Adrenal gland (tissue), 5 donors: ENCODE results near the gene POLQ.

Experiments used
- POLR2A ChIP-seq, 2 donors: fragments of 450-650 bp; IDR thresholded peaks; one replicate each; pipeline ENCODE4 v1.6.1; 2017; ENCODE audit warnings: antibody characterized with exemption in 2 of 2, mild to moderate bottlenecking in 2 of 2, moderate library complexity in 1 of 2
- TF ChIP-seq, protein P1 (sequence below), 6 experiments: fragments of 450-650 bp in 4 of 6; fragments of 200-600 bp in 2 of 6; sonication (generic) in 1 of 6; IDR thresholded peaks; 1 replicate in 5 of 6; 2 replicates in 1 of 6; pipeline versions ENCODE4 v1.5.1 to v1.8.0; 2016 to 2021; ENCODE audit warnings: antibody characterized with exemption in 6 of 6, mild to moderate bottlenecking in 2 of 6, moderate library complexity in 1 of 6
- donor health status: DM: no; HTN: no; CAD: no.

DNA sequence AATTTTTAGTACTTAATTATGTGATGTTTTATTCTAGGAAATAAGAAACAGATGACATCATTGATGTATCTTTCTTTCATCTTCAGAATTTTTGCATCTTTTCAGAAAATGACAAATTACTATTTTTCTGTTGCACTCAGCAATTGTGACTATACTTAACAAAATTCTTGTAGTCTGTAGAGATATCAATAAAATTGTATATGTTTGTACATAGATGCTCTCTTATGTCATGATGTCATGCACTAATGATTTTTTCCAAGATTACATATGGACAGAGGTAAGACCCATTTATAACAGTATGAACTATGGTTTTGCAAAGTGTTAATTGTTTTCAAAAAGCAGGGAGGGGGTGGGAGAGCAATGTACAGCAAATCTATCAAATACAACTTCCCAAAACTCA, 121.2 kb downstream of the POLQ start:
- TF ChIP-seq, protein P1, sequence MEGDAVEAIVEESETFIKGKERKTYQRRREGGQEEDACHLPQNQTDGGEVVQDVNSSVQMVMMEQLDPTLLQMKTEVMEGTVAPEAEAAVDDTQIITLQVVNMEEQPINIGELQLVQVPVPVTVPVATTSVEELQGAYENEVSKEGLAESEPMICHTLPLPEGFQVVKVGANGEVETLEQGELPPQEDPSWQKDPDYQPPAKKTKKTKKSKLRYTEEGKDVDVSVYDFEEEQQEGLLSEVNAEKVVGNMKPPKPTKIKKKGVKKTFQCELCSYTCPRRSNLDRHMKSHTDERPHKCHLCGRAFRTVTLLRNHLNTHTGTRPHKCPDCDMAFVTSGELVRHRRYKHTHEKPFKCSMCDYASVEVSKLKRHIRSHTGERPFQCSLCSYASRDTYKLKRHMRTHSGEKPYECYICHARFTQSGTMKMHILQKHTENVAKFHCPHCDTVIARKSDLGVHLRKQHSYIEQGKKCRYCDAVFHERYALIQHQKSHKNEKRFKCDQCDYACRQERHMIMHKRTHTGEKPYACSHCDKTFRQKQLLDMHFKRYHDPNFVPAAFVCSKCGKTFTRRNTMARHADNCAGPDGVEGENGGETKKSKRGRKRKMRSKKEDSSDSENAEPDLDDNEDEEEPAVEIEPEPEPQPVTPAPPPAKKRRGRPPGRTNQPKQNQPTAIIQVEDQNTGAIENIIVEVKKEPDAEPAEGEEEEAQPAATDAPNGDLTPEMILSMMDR (IDR thresholded peaks at IDR 0.05), result no peak
- TF ChIP-seq POLR2A (IDR thresholded peaks at IDR 0.05), result no peak
